ENCODE data around the gene TASOR.

The TASOR gene

DNA sequence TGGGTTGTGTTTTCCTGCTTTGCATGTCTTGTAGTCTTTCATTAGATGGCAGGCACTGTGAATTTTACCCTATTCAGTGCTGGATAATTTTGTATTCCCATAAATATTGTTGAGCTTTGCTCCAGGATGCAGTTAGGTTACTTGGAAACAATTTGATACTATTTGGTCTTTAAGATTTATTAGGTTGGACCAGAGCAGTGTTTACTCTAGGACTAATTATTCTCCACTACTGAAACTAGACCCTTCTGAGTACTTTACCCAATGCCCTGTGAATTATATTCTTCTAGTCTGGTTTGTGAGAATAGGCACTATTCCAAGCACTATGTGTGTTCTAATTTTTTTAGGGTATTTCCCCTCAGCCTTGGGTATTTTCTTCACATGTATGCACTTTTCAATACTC, 37.8 kb upstream of the TASOR start:
- TF ChIP-seq RAD21 (IDR thresholded peaks at IDR 0.05; ENCODE audit: low read depth) = no peak

DNA sequence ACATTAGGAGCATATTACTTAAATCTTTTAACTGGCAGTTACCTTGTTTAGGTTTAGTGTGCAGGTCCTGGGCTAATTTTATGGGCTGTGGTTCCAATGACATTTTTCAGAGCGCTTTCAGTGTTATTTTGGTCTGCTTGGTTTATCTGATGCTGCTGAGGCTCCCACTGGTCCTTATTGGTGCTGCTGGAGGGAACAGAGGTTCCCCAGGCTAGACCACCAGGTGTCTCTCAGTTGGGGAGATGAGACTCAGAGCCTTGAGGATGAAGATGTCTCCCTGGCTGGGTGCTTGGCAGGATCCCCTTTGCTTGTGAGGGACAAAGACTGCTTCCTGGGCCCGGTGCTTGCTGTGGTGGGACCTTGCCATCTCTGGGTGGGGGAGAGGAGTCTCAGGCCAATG, 28.3 kb upstream of the TASOR start:
- TF ChIP-seq YY1 (IDR thresholded peaks at IDR 0.05; ENCODE audit: low read depth) = no peak
- TF ChIP-seq CEBPB (IDR thresholded peaks at IDR 0.05) = no peak
- no peak for TF ChIP-seq TEAD4 (IDR thresholded peaks at IDR 0.05)
- TF ChIP-seq, protein P1, sequence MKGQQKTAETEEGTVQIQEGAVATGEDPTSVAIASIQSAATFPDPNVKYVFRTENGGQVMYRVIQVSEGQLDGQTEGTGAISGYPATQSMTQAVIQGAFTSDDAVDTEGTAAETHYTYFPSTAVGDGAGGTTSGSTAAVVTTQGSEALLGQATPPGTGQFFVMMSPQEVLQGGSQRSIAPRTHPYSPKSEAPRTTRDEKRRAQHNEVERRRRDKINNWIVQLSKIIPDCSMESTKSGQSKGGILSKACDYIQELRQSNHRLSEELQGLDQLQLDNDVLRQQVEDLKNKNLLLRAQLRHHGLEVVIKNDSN (IDR thresholded peaks at IDR 0.05) = no peak
- TF ChIP-seq RAD21 (IDR thresholded peaks at IDR 0.05; ENCODE audit: low read depth) = no peak
- TF ChIP-seq, protein P2, sequence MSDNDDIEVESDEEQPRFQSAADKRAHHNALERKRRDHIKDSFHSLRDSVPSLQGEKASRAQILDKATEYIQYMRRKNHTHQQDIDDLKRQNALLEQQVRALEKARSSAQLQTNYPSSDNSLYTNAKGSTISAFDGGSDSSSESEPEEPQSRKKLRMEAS (IDR thresholded peaks at IDR 0.05) = no peak
- TF ChIP-seq CREB1 (IDR thresholded peaks at IDR 0.05; ENCODE audit: low read depth) = no peak
- TF ChIP-seq ZBTB7A (IDR thresholded peaks at IDR 0.05; ENCODE audit: low read depth) = no peak
- TF ChIP-seq NFIC (IDR thresholded peaks at IDR 0.05) = no peak
- TF ChIP-seq, protein P3, sequence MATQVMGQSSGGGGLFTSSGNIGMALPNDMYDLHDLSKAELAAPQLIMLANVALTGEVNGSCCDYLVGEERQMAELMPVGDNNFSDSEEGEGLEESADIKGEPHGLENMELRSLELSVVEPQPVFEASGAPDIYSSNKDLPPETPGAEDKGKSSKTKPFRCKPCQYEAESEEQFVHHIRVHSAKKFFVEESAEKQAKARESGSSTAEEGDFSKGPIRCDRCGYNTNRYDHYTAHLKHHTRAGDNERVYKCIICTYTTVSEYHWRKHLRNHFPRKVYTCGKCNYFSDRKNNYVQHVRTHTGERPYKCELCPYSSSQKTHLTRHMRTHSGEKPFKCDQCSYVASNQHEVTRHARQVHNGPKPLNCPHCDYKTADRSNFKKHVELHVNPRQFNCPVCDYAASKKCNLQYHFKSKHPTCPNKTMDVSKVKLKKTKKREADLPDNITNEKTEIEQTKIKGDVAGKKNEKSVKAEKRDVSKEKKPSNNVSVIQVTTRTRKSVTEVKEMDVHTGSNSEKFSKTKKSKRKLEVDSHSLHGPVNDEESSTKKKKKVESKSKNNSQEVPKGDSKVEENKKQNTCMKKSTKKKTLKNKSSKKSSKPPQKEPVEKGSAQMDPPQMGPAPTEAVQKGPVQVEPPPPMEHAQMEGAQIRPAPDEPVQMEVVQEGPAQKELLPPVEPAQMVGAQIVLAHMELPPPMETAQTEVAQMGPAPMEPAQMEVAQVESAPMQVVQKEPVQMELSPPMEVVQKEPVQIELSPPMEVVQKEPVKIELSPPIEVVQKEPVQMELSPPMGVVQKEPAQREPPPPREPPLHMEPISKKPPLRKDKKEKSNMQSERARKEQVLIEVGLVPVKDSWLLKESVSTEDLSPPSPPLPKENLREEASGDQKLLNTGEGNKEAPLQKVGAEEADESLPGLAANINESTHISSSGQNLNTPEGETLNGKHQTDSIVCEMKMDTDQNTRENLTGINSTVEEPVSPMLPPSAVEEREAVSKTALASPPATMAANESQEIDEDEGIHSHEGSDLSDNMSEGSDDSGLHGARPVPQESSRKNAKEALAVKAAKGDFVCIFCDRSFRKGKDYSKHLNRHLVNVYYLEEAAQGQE (IDR thresholded peaks at IDR 0.05; ENCODE audit: low read depth) = no peak
- no peak for TF ChIP-seq EP300 (IDR thresholded peaks at IDR 0.05; ENCODE audit: borderline replicate concordance)
- TF ChIP-seq FOXM1 (IDR thresholded peaks at IDR 0.05; ENCODE audit: borderline replicate concordance, low read depth) = no peak
- no peak for TF ChIP-seq TAF1 (IDR thresholded peaks at IDR 0.05; ENCODE audit: low read depth)
- no peak for TF ChIP-seq TCF12 (IDR thresholded peaks at IDR 0.05; ENCODE audit: low read depth)
- no peak for TF ChIP-seq EGR1 (IDR thresholded peaks at IDR 0.05)

DNA sequence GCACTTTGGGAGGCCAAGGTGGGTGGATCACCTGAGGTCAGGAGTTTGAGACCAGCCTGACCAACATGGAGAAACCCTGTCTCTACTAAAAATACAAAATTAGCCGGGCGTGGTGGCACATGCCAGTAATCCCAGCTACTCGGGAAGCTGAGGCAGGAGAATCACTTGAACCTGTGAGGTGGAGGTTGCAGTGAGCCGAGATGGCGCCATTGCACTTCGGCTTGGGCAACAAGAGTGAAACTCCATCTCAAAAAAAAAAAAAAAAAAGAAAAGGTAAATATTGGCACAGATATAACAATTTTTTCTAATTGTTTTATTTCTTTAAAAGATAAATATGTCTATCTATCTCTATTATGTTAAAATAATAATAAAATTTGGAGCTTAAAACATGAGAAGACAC, 24.3 kb upstream of the TASOR start:
- TF ChIP-seq RAD21 (IDR thresholded peaks at IDR 0.05; ENCODE audit: low read depth) = peak; percentile 12; the same call in 1 of the 2 replicates

DNA sequence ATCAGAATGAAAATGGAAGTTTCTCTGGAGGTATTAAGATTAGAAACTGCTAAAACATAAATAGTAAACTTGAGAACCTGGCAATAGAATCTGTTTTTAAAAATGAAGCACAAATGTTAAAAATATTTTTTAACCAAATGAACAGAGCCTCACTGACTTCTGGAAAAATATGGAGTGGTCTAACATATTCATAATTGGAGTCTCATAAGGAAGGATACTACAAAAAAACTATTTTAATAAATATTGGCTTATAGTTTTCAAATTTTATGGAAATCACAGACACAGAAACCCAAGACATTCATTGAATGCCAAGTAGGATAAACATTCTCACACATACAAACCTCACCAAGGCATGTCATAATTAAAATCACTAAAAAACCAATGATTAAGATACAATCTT, 23.6 kb upstream of the TASOR start:
- TF ChIP-seq EGR1 (IDR thresholded peaks at IDR 0.05) (no peak), RAD21 (IDR thresholded peaks at IDR 0.05; ENCODE audit: low read depth) (no peak), EP300 (IDR thresholded peaks at IDR 0.05; ENCODE audit: borderline replicate concordance) (no peak), FOXM1 (IDR thresholded peaks at IDR 0.05; ENCODE audit: borderline replicate concordance, low read depth) (no peak), CREB1 (IDR thresholded peaks at IDR 0.05; ENCODE audit: low read depth) (no peak), CEBPB (IDR thresholded peaks at IDR 0.05) (no peak), TAF1 (IDR thresholded peaks at IDR 0.05; ENCODE audit: low read depth) (no peak), TCF12 (IDR thresholded peaks at IDR 0.05; ENCODE audit: low read depth) (no peak), YY1 (IDR thresholded peaks at IDR 0.05; ENCODE audit: low read depth) (no peak), ZBTB7A (IDR thresholded peaks at IDR 0.05; ENCODE audit: low read depth) (no peak), TEAD4 (IDR thresholded peaks at IDR 0.05) (no peak), NFIC (IDR thresholded peaks at IDR 0.05) (no peak)
- TF ChIP-seq, protein P2 (IDR thresholded peaks at IDR 0.05) = no peak
- TF ChIP-seq, protein P1 (IDR thresholded peaks at IDR 0.05) = no peak
- TF ChIP-seq, protein P3 (IDR thresholded peaks at IDR 0.05; ENCODE audit: low read depth) = no peak

DNA sequence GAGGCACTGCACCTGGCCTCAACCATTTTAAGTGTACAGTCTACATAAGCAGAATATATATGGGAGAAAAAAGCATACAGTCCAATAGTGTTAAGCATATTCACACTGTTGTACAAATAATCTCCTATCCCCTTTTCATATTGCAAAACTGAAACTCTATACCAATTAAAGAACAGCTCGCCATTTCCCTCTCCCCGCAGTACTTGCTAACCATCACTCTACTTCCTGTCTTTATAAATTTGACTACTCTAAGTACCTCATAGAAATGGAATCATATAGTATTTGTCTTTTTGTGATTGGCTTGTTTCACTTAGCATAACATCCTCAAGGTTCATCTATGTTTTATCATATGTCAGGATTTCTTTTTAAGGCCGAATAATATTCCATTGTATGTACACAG, 21.6 kb upstream of the TASOR start:
- TF ChIP-seq EP300 (IDR thresholded peaks at IDR 0.05; ENCODE audit: borderline replicate concordance) (no peak), EGR1 (IDR thresholded peaks at IDR 0.05) (no peak), TEAD4 (IDR thresholded peaks at IDR 0.05) (no peak), CREB1 (IDR thresholded peaks at IDR 0.05; ENCODE audit: low read depth) (no peak), ZBTB7A (IDR thresholded peaks at IDR 0.05; ENCODE audit: low read depth) (no peak), TAF1 (IDR thresholded peaks at IDR 0.05; ENCODE audit: low read depth) (no peak), FOXM1 (IDR thresholded peaks at IDR 0.05; ENCODE audit: borderline replicate concordance, low read depth) (no peak), RAD21 (IDR thresholded peaks at IDR 0.05; ENCODE audit: low read depth) (no peak), CEBPB (IDR thresholded peaks at IDR 0.05) (no peak), NFIC (IDR thresholded peaks at IDR 0.05) (no peak), TCF12 (IDR thresholded peaks at IDR 0.05; ENCODE audit: low read depth) (no peak), YY1 (IDR thresholded peaks at IDR 0.05; ENCODE audit: low read depth) (no peak)
- TF ChIP-seq, protein P3 (IDR thresholded peaks at IDR 0.05; ENCODE audit: low read depth) = no peak
- TF ChIP-seq, protein P2 (IDR thresholded peaks at IDR 0.05) = no peak
- TF ChIP-seq, protein P1 (IDR thresholded peaks at IDR 0.05) = no peak
